NCI-H2029 treated with DMSO at 0.1 percent for 48 hours (cell line): ENCODE measurements around the gene PIEZO1.
"Not testable (repeated sequence)": the region's sequence is repeated elsewhere in the genome, so short reads cannot be mapped to it uniquely, and the experiment has no call there.

Source experiments
- DNase-seq: peaks from one replicate; lab custom pipeline; 2025; lab: John Stamatoyannopoulos, UW

The PIEZO1 gene

GRCh38 chr16:88781140-88782077 lies 3.6 kb downstream of the PIEZO1 start:
- DNase-seq: no peak

DNA sequence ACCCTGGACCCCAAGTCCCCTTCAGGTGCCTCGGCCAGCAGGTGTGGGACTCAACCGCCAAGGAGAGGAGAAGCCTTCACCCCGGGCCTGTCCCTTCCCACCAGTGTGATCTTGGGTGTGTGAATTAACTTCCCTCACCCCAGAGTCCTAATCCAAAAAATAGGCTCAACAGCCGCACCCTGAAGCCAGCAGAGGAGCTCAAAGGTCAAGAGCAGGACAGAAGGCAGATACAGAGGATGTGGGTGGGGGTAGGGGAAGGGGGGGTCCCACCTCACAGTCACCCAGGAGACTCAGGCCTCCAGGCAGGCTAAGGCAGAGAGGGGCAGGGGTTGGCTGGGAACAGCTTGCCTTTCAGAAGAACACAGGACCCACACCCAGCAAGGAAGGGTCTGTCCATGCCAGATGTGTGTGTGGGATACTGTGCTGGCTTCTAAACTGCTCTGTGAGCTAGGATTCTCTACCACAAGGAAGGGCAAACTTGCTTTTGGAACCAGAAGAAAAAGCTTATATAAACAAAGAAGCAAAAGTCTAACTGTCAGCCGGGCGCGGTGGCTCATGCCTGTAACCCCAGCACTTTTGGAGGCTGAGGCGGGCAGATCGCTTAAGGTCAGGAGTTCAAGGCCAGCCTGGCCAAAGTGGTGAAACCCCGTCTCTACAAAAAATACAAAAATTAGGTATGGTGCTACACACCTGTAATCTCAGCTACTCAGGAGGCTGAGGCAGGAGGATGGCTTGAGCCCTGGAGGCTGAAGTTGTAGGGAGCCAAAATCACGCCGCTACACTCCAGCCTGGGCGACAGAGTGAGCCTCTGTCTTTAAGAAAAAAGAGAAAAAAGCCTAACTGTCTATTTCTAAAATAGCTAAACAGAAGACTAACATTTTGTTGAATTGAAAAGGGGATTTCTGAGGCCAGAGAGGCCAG lies 4.6 kb downstream of the PIEZO1 start:
- DNase-seq: no peak

- DNase-seq: no peak
These were observed 5.4 kb downstream of the PIEZO1 start for GRCh38 chr16:88779406-88780141.

DNA sequence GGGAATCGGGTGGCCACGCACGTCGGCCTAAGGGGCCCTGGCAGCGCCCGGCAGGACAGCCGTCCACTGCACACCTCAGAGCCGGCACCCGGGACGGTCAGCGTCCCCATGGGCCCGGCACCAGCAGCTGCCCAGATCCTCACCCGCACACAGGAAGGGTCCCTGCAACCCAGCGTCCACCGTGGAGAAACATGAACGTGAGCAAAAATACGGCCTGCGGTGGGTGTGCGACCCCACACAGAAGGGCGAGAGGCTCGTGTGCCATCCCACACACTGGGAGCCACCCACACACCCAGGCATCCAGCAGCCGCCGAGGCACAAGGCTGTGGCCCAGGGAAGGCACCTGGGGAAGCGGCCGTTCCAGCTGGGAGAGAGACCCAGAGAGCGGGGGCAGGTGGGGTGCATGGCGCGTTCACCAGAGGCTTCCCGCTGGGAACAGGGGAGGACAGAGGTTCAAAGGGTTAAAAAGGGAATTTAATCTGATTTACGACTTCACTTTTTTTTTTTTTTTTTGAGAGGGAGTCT lies 6.4 kb downstream of the PIEZO1 start:
- DNase-seq: no peak

DNA sequence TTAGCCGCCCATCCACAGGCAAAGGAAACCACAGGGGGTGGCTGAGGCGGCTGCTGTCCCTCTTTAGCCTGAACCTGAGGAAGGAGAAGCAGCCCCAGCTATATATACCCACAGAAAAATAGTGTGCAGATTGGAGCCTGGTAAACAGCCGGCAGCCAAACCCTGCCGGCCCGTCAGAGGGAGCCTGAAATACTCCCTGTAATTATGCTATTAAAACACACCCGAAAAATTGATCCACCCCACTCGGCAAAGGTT lies 6.8 kb downstream of the PIEZO1 start:
- DNase-seq: no peak

DNA sequence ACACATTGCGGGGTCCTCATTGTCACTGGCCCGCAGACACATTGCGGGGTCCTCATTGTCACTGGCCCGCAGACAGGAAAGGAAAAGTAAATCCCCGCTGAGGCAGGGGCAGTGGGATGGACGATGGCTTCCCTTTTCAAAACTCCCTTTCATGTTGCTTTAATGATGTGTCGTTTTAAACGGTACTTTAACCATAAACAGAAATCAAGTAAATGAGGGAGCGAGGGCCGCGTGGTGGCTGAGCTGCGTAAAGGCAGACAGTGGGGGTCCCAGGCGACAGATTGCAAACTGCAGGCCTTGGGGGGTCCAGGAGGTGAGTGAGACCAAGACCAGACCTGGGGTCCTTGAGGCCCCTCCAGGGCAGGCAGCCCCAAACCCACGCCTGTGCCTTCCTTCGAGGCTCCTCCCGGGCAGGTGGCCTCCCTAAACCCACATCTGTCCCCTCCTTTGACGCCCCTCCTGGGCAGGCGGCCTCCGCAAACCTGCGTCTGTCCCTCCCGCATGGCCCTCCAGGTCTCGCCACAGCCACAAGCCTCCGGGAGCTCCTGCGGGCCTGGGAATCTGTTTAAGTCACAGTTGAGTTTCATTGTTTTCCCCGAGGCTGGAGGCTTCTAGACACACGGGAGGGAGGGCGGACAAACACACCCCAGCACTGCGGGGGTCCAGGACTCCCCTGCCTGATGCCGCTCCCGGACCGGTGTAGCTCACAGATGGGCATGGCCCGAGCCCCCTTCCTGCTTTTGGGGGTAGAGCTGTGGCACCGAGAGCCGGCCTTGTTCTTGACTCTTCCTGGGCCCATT lies 7.3 kb downstream of the PIEZO1 start:
- DNase-seq: no peak

- no peak for DNase-seq
These were observed 9.2 kb downstream of the PIEZO1 start for GRCh38 chr16:88775825-88776224.

- DNase-seq: no peak
These were observed 10.3 kb downstream of the PIEZO1 start for GRCh38 chr16:88774544-88775393.

DNA sequence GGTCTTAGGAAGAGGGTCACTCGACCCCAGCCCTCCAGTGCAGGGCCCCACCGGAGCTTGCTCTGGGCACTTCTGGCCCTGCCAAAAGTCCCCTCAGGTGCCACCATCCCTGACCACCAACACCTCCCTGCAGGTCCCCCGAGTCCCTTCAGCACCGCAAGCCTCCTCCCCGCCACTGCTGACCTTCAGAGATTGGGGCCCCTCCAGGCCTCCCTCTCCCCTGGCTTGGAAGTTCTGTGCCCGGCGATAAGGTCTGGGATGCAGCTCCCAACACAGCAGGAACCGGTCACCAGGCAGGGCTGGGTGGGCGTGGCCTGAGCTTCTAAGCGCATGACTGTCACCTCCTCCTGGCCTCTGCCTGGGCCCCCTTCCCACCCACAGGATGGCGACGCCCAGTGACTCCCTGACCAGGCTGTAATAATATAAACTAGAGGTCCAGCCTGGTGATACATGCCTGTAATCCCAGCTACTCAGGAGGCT lies 11.2 kb downstream of the PIEZO1 start:
- no peak for DNase-seq

DNA sequence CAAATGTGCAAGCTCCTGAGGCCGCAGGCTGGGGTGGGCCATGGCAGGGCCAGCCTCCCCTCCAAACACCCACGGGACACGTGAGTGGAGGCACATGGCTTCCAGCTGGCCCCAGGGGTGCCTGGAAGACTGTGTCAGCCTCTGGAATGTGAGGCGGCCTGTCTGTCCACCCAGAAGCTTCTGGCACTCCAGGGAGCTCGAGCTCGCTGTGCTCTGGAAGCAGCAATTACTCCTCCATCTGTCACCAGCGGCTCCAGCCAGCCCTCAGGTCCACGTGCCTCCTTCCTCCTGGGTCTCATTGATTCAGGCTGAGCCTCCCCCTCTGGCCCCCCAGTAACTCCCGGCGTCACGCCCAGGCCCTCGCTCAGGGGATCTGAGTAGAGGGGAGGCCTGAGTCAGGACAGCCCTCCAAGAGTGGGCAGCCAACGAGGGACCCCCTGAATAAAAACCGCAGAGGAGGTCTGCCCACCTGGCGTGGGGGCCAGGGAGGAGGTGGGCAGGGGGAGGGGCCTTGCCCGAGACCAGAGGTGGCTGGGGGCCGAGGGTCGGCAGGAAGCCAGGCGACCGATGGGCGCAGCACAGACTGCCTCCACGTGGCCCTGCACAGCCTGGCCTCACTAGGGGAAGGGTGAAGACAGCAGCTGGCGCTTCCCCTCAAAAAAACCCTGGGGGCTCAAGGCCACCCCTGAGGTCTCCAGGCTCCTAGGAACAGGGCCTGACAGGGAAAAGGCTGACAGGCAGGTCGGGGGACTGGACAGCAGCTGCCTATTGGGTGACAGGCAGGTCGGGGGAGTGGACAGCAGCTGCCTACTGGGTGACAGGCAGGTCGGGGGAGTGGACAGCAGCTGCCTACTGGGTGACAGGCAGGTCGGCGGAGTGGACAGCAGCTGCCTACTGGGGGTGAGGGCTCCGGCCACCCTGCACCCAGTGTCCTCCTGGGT lies 11.9 kb downstream of the PIEZO1 start:
- DNase-seq: no peak

GRCh38 chr16:88771781-88772180 lies 13.2 kb downstream of the PIEZO1 start:
- DNase-seq: not testable (repeated sequence)

DNA sequence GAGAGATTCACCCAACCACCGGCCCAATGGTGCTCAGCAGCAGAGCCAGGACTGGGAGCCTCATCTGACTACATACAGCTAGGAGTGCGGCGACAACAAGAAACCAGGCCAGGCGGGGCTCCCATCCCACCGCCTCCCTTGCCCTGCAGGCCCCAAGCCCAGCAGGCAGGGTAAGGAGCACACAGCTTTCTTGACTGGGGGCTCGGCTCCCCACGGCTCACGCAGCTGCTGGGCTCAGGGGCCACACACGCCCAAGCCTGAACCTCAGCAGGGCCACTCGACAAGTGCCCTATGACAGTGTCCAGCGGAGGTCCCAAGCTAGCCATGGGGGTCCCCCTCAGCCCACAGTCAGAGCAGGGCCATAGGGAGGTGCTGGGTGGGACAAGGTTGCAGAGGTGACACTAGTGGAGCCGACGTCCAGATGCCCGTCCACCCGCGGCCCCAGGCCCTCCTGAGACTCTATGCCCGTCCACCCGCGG lies 13.7 kb downstream of the PIEZO1 start:
- no peak for DNase-seq

GRCh38 chr16:88770461-88771293 lies 14.3 kb downstream of the PIEZO1 start:
- no peak for DNase-seq

- DNase-seq: no peak
These were observed 15.2 kb downstream of the PIEZO1 start for GRCh38 chr16:88769617-88770460.

- DNase-seq: no peak
These were observed 16.8 kb downstream of the PIEZO1 start for GRCh38 chr16:88768071-88768783.

DNA sequence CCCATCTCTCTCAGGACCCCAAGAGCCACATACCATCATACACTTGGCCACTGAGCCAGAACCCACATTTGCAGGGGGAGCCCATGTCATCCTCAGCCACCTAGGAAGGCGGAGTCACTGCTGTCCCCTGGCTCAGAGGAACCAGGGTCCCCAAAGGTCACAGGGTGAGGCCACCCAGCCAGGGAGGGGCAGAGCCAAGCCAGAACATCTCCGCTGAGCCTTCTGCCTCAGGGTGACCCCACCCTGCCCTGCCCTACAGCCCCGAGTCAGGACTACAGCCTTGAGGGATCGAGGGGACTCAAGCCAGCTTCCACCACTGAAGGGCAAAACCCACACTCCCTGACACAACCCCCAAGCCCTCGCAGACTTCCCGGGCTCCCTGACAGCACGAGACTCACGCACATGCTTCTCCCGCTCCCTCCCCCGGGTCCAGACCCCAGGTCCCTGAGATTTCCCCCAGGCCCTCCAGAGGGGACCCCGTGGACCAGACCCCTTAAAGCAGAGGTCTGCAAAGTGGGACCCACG lies 17.4 kb downstream of the PIEZO1 start:
- DNase-seq: no peak
